Measurements from ENCODE around the gene PCSK7.
"Not testable (repeated sequence)": the region's sequence is repeated elsewhere in the genome, so short reads cannot be mapped to it uniquely, and the experiment has no call there.

The PCSK7 gene, protein sequence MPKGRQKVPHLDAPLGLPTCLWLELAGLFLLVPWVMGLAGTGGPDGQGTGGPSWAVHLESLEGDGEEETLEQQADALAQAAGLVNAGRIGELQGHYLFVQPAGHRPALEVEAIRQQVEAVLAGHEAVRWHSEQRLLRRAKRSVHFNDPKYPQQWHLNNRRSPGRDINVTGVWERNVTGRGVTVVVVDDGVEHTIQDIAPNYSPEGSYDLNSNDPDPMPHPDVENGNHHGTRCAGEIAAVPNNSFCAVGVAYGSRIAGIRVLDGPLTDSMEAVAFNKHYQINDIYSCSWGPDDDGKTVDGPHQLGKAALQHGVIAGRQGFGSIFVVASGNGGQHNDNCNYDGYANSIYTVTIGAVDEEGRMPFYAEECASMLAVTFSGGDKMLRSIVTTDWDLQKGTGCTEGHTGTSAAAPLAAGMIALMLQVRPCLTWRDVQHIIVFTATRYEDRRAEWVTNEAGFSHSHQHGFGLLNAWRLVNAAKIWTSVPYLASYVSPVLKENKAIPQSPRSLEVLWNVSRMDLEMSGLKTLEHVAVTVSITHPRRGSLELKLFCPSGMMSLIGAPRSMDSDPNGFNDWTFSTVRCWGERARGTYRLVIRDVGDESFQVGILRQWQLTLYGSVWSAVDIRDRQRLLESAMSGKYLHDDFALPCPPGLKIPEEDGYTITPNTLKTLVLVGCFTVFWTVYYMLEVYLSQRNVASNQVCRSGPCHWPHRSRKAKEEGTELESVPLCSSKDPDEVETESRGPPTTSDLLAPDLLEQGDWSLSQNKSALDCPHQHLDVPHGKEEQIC

DNA sequence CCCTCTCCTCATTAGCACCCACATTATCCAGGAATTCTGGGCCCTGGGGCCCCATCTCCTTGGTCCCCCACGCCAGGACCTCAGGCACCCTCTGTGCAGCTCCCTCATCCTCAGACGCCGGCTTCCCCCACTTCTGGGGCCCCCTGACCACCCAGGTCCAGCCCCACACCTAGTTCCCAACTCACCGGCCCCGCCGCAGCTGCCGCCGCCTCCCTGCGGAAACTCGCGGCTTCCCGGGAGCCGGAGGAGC is at the start of gene PCSK7:
TSS of gene PCSK7 (minus strand) at position 232 of the 250 bp plus-strand sequence. CDS start 2,229 bp downstream, outside the sequence.
- no peak for DNase-seq (ENCODE audit: low read depth in 2 of 2)

DNA sequence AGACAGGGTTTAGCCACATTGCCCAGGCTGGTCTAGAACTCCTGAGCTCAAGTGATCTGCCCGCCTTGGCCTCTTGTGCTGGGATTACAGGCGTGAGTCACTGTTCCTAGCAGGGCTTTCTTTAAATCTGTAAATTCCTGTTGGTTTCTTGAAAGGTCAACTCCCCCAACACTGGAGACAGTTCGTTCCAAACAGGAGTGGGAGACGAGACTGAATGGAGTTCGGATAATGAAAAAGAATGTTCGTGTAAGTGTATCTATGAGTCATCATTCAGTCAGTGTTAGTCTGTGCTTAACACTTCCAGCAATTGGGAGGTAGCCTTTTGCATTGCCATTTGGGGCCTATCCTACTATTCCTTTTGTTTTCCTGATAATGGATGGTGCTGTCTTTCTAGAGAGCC is 49.3 kb upstream of the PCSK7 start:
- DNase-seq (ENCODE audit: low read depth in 2 of 2) = no peak

DNA sequence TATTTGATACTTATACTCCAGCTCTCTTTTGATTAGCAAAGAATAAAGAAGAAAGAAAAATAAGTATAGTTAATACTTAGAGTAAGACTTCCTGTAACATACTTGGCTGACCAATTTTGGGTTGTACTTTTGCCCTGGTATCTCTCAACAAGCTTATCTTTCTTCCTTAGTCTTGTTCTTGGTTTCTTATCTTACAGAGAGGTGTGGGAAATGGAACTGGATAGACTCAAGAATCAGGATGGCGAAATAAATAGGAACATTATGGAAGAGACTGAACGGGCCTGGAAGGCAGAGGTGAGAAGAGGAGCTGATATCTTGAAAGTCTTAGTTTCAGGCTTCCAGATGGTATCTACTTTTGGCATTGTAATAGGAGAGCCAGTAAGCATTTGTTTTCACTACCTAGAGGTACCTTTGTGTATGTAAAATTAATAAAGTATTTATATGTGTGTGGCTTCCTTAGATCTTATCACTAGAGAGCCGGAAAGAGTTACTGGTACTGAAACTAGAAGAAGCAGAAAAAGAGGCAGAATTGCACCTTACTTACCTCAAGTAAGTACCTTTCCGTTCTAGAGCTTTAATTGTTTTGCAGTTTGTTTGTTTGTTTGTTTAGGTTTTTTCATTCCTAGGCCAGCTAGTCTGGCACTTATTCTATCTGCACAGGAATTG is 48.0 kb upstream of the PCSK7 start:
- no peak for DNase-seq (ENCODE audit: low read depth in 2 of 2)

DNA sequence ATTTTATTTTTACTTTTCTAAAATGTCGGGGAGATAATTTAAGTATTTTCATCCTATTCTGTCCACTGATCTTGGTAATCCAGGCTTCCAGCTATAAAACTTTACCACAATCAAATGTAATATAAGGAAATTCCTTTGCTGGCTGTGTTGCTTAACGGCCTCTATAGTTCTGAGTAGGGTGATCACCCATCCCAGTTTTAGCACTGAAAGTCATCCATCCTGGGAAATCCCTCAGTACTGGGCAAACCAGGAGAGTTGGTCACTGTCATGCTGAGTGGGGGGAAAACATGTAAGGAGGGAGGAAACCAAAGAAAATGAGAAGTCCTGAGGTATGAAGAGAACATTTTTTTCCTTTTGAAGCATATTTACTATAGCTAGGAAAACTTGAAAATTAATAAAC is 46.5 kb upstream of the PCSK7 start:
- DNase-seq (ENCODE audit: low read depth in 2 of 2) = no peak

DNA sequence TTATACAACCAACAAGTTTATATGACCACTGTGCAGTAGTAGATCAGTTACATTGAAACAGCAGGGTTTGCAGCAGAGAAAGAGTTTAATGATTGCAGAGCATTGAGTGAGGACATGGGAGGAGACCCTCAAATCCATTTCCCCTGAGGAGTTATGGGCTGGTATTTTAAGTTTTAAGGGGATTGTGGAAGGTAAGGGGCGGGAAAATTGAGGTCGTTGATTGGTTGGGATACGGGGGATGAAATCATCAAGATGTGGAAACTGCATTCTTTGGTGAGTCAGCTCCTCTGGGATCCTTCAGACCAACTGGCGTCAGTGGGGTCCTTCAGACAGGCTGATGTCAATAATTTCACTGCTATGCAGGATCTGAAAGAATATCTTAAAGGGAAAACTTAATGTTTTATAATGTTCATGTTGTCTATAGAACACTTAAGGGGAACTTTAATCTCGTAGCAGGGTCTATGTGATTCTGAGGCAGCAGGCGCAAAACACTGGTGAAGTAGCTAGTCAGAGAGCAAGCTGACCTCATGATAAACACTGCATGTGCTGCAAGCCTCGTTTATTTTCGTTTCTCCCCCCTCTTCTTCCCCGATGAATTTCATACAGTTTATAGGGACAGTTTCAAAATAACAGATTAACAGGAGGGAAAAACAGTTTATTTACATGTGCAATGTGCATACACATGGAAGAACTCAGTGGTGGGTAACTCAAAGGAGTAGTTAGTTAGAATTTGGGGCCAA is 41.8 kb upstream of the PCSK7 start:
- no peak for DNase-seq (ENCODE audit: low read depth in 2 of 2)

DNA sequence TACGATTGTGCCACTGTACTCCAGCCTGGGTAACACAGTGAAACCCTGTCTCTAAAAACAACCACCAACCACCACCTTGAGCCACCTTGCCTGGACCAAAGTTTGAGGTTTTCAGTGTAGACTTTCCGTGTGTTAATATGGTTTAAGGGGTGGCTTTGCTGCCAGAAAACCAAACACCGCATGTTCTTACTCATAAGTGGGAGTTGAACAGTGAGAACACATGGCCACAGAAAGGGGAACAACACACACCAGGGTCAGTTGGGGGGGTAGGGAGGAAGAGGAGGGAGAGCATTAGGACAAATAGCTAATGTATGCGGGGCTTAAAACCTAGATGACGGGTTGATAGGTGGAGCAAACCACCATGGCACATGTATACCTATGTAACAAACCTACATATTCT is 40.3 kb upstream of the PCSK7 start:
- DNase-seq (ENCODE audit: low read depth in 2 of 2) = not testable (repeated sequence)

DNA sequence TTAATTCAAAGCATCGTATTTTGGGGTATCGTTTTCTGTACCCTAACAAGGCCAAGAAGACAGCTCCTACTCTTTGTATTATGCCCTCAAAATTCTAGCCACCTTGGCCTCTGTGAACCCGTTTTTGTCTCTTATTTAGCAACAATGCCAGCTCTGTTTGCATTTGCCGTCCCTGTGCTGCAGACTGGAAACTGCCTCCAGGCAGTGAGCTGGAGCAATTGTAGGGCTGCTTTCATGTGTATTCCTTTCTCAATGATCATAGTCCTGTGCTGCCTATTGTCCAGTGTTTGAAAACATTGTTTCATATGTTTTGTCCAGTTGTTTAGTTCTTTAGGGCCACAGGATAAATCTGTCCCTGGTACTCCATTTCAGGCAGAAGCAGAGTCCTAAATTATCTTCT is 39.3 kb upstream of the PCSK7 start:
- no peak for DNase-seq (ENCODE audit: low read depth in 2 of 2)

DNA sequence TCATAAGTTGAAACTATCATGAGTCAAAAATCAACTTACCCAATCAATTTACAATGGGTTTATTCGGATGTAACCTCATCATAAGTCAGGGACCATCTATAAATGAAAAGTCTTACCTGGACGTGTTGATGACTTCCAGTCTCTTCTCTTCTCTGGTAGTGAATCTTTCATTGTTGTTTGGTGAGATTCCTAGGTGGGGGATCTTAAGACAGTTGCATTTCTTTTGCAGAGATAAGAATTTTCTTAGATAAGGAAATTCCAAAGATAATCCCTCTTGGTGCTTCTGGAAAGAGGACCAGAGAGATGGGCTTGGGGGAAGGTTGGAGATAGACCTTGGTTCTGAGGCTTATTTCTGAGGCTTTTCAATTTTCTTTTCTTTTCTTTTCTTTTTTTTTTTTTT is 38.0 kb upstream of the PCSK7 start:
- DNase-seq (ENCODE audit: low read depth in 2 of 2) = no peak

DNA sequence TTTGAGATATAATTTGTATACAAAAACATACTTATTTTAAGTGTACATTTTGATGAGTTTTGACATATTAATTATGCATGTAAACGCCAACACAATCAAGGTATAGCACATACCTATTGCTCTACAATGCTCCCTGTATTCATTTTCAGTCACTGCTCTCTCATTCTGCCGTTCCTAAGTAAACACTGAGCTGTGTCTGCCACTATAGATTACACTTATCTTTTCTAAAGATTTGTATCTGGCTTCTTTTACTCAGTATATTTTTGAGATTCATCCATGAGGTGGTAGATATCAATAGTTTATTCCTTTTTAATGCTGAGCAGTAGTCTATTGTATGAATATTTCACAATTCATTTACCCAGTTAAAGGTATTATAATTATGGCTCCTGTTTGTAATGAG is 33.9 kb upstream of the PCSK7 start:
- DNase-seq (ENCODE audit: low read depth in 2 of 2) = no peak

DNA sequence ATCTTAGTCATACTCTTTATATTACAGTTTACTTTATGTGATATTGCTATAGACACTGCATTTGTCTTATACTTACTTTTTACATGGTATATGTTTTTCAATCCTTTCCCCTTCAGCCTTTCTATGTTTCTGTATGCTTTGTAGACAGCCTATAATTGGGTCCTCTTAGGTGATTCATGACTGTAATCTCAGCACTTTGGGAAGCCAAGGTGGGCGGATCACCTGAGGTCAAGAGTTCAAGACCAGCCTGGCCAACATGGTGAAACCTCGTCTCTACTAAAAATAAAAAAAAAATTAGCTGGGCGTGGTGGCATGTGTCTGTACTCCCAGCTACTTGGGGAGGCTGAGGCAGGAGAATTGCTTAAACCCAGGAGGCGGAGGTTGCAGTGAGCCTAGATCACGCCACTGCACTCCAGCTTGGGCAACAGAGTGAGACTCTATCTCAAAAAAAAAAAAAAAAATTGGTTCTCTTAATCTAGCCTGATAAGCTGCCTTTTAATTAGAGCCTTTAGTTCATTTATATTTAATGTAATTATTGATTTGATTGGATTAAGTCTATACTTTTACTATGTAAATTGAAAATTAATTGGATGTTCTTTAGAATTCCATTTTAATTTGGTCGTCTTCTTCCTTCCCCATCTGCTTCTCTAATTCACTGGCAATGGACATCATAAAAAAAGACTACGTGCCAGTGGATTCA is 32.9 kb upstream of the PCSK7 start:
- DNase-seq (ENCODE audit: low read depth in 2 of 2) = not testable (repeated sequence)

DNA sequence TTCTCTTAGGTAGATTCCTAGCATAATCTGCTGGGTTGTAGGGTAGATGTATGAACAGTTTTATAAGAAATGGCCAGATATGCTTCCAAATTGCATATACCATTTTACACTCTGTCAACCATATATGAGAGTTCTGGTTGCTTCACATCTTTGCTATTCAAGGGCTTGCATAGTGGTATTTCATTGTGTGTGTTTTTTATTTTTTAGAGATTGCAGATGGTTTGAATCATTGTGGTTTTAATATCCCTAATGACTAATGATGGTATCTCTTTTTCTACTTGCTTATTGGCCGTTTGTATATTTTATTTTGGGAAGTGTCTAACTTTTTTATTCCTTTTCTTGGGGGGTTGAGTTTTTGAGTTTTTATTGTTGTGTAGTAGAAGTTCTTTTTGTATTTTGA is 27.5 kb upstream of the PCSK7 start:
- no peak for DNase-seq (ENCODE audit: low read depth in 2 of 2)

DNA sequence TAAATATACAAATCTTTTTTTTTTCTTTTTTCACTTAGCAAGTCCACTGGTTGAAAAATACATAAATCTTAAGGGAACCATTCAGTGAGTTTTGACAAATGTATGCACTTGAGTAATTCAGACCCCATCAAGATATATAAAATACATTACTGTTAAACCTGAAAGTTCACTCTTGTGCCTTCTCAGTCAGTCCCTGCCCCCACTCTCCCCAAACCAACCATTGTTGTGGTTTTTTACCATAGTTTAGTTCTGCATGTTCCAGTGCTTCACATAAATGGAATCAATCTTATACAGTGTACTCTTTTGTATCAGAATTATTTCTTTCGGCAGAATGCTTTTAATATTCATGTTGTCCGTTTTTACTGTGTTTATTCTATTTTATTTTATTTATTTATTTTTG is 26.7 kb upstream of the PCSK7 start:
- DNase-seq (ENCODE audit: low read depth in 2 of 2) = no peak

DNA sequence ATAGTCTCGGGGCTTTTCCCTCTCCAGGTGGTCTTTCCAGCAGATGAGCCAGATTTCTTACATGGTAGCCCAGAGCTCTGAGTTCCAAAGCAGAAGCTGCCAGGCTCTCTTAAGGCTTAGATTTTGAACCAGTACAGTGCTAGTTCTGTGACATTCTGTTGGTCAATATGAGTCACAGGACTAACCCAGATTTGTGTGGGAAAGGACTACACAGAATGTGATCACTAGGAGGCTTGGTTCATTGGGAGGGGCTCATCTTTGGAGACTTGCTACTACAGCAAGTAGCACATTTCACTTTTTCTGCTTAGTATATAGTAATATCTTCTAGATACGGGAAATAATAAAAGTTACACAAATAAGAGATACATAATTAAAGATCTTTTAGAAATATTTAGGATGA is 24.7 kb upstream of the PCSK7 start:
- DNase-seq (ENCODE audit: low read depth in 2 of 2) = no peak

DNA sequence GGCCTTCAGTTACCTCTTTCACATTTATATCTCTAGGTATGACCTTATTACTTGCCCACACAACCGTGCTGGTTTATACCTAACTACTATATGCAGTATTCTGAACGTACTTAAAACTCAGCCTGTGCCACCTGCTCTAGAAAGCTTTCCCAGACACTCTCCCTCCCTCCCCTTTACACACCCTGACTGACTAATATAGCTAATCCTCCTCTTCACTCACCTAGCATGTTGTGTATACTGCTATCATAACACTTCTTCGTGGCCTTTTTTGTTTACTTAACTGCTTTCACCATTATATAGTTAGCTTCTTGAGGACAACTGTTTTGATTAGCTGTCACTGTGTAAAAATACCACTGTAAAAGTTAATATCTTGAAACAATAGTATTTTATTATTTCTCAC is 24.1 kb upstream of the PCSK7 start:
- DNase-seq (ENCODE audit: low read depth in 2 of 2) = no peak

DNA sequence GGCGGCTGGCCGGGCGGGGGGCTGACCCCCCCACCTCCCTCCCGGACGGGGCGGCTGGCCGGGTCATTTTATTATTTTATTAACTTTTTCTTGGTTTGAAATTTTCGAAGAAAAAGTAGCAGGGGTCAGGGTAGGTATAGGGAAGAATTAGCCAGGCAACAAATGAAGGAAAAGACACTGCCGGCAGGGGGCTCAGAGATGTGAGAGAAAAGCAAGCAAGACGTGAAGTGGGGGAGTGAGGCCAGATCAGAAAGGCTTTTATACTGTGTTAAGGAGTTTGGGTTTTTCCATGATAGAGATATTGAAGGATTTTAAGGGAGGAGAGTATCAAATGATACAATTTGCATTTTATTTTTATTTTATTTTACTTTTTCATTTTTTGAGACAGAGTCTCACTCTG is 19.6 kb upstream of the PCSK7 start:
- no peak for DNase-seq (ENCODE audit: low read depth in 2 of 2)

DNA sequence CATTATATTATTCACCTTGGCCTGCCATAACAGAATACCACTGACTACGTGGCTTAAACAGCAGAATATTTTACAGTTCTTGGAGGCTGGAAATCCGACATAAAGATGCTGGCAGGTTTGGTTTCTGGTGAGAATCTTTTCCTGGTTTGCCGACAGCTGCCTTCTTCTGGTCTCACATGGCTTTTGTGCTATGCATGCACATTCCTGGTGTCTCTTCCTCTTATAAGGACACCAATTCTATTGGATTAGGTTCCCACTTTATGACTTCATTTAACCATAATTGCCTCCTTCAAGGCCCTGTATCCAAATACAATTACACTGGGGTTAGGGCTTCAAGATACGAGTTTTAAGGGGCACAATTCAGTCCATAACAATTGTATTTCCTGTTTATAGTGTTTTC is 17.7 kb upstream of the PCSK7 start:
- no peak for DNase-seq (ENCODE audit: low read depth in 2 of 2)

DNA sequence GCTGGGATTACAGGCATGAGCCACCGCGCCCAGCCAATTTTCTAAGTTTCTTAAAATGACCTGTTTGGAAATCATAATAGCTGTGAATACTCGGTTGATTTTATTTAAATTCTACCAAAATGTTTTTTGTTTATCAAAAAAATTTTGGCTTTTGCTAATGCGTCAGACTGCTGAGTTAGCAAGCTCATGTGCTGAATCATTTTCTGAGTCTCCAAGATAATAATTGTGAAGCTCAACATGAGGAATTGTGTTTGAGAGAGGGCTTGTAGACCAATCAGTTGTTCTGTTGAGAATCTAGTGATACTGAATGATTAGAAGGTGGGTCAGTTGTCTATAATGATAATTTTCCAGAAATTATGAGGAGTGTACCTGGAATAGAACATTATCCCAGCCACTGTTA is 16.5 kb upstream of the PCSK7 start:
- DNase-seq (ENCODE audit: low read depth in 2 of 2) = no peak

DNA sequence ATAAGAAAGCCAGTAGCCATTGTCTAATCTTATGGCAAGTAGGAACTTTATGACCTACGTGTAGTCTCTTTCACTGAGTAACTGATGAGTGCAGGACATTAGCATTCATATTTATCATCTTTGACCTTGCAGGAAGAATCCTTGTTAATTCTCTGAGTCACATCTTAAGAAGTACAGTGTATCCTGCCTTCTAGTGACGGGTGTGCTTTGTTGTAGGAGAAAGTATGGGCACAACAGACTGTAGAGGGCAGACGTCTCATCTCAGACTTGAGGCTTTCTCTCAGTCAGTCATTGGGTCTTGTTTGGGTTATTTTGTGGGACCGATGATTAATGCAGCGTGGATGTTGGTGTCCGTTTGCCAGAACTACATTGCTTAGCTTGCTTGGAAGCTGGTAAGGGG is 7.4 kb upstream of the PCSK7 start:
- DNase-seq (ENCODE audit: low read depth in 2 of 2) = no peak

DNA sequence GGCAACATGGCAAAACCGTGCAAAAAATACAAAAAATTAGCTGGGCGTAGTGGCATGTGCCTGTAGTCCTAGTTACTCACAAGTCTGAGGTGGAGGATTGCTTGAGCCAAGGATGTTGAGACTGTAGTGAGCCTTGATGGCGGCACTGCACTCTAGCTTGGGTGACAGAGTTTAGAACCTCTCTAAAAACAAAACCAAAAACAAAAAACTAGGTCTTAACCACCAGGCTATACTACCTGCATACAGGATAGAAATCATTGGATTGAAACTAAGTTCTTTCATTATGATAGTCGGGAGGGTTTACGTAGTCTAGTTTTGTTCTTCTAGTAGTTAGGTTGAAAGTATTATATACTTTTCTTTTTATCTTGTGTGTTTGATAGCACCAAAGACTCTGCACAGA is 6.3 kb upstream of the PCSK7 start:
- no peak for DNase-seq (ENCODE audit: low read depth in 2 of 2)

DNA sequence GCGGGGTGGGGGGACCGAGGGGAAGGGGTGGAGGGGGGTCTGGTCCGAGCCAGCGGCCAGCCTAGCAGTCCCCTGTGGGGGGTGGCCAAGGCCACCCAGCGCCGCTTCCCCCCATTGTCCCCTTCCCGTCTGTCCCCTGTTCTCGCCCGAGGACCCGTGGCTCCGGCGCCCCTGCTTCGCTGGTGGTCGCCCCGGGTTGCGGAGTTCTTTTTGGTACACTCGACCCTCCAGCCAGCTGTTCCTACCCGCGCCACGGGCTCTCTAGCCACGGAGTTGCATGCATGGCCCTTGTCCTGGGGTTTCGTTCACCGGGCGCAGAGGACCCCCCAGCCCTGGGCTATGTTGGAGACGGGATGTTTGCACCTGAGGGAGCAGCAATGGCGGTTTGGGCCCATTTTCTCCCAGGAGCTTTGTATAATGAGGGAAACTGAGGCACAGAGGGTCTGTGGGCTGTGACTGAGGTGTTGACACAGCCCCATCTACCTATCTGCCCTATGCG is 1.1 kb upstream of the PCSK7 start:
- DNase-seq (ENCODE audit: low read depth in 2 of 2) = no peak

DNA sequence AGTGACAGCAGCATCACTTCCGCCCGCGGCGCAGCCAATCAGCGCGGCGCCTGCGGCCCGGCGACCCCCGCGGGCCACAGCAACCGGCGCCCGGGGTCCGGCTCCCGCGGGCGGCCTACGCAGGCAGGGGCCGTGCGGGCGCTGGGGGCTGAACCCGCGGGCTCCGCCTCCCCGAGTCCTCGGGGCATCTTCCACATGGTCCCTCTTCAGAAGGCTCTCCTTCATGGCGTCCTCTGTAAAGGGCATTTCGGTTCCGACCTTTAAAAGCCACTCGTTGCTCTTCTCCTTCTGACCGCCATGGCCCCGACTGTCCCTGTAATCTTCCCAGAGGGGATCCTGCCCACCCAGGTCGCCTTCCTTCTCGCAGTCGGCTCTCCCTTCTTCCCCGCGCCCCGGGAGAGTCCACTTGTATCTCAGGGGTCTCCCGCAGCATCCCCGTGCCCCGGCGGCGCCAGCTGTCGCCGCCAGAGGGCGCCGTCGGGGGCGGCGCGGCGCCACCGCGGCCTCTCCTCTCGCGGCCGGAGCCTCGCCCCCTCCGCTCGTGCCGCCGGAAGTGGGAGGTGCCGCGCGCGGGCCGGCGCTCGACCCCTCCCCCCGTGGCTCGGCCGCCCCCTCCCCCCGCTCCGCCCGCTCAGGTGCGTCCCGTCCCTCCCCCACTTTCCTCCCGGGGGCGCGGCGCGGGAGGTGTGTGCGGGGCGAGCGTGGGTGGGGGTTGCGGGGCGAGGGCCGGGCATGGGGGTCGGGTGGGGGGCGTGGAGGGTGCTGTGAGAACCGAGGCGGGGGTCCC is 412 bp upstream of the PCSK7 start, which contains the start of gene RNF214:
TSS of gene RNF214 (plus strand) at position 580 of the 787 bp plus-strand sequence. CDS start 1,602 bp downstream, outside the sequence.
- DNase-seq (ENCODE audit: low read depth in 2 of 2) = peak; percentile 39 to 64

Data from stimulated activated CD8-positive, alpha-beta memory T cell treated with anti-CD3 and anti-CD28 coated beads, Interleukin-15, amount 100 ng/mL, for 4 hours (primary cell).